ENCODE measurements around the gene KPNA5. TPM values are rescaled to one million over a fixed set of nuclear protein-coding genes. Genes with fewer than 3 reads are reported as not detected.

KPNA5 gene
- total and polyA plus RNA-seq, 2 of the 13 experiments (the other 11 are each of a cell fraction or from before 2014, with no cell fraction given), result 5.3 to 13.0 TPM

DNA sequence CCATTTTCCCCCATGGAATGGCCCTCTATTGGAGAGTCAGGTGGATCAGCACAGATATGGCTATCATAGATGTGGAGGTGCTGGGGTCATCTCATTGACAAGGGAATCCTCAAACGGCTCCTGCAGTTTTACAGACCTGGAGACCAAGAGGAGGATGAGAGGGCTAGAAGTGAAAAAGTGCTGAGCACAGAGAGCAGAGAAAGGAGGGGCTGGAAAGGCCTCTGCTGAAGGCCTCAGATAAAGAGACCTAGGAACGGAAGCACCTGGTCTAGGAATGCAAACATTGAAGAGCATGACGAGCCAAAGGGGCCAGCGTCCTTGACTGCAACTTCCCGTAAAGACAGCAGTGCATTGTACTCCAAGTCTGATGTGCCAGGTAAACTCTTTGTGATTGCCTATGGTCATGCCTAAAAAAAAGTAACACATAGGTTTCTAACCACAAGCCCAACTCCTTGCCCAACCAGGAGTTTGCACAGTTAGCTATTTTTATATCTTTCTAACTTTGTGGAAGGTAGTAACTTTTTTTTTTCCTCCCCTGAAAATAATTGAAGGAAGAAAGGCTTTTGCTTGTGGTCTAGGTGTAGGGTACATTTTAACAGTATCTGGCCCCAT is 49.5 kb upstream of the KPNA5 start (continued):
- TF ChIP-seq SRSF9 (IDR thresholded peaks at IDR 0.05; ENCODE audit: borderline replicate concordance, insufficient read depth, low read depth, low read length, poor library complexity, severe bottlenecking) (no peak), ZNF83 (CRISPR knock-in tag; IDR thresholded peaks at IDR 0.05; ENCODE audit: borderline replicate concordance) (no peak), ATM (IDR thresholded peaks at IDR 0.05; ENCODE audit: borderline replicate concordance) (no peak), ZNF607 (CRISPR knock-in tag; IDR thresholded peaks at IDR 0.05; ENCODE audit: borderline replicate concordance) (no peak), ZBTB7A (CRISPR knock-in tag; IDR thresholded peaks at IDR 0.05) (no peak), ELF4 (CRISPR knock-in tag; IDR thresholded peaks at IDR 0.05; ENCODE audit: borderline replicate concordance) (peak; percentile 87; the same call in 1 of the 2 replicates), CBX1 (IDR thresholded peaks at IDR 0.05; ENCODE audit: low read depth) (peak; percentile 73), TP53 (CRISPR knock-in tag; conservative IDR thresholded peaks at IDR 0.05) (0 out of 2 replicates have a peak, but pooled peaks have one; percentile 42), REPIN1 (CRISPR knock-in tag; IDR thresholded peaks at IDR 0.05; ENCODE audit: borderline replicate concordance, low read depth) (peak; percentile 96), ATF7 (IDR thresholded peaks at IDR 0.05) (no peak), ATF7 (CRISPR knock-in tag; IDR thresholded peaks at IDR 0.05) (no peak), KLF6 (CRISPR knock-in tag; IDR thresholded peaks at IDR 0.05) (no peak), SP1 (IDR thresholded peaks at IDR 0.05) (no peak), SP1 (CRISPR knock-in tag; IDR thresholded peaks at IDR 0.05) (no peak), ZKSCAN1 (IDR thresholded peaks at IDR 0.05; ENCODE audit: low read length) (no peak; the same call in 1 of the 2 replicates), ZNF841 (CRISPR knock-in tag; IDR thresholded peaks at IDR 0.05; ENCODE audit: borderline replicate concordance) (no peak), CHCHD3 (CRISPR knock-in tag; IDR thresholded peaks at IDR 0.05) (no peak), ZFYVE20 (CRISPR knock-in tag; IDR thresholded peaks at IDR 0.05; ENCODE audit: borderline replicate concordance, low read depth) (no peak), NR3C1 (CRISPR knock-in tag; IDR thresholded peaks at IDR 0.05) (no peak), TARDBP (CRISPR knock-in tag; IDR thresholded peaks at IDR 0.05) (peak; percentile 98), SSRP1 (CRISPR knock-in tag; IDR thresholded peaks at IDR 0.05) (no peak), ZFAT (CRISPR knock-in tag; conservative IDR thresholded peaks at IDR 0.05) (no peak), ZZZ3 (CRISPR knock-in tag; IDR thresholded peaks at IDR 0.05; ENCODE audit: borderline replicate concordance) (no peak; the same call in 1 of the 2 replicates), ZNF24 (IDR thresholded peaks at IDR 0.05) (no peak), NCOA5 (CRISPR knock-in tag; IDR thresholded peaks at IDR 0.05) (no peak), EED (CRISPR knock-in tag; IDR thresholded peaks at IDR 0.05) (no peak), KDM3A (CRISPR knock-in tag; IDR thresholded peaks at IDR 0.05; ENCODE audit: low read depth) (peak; percentile 90; the same call in 1 of the 2 replicates)
- TF ChIP-seq, protein P1, sequence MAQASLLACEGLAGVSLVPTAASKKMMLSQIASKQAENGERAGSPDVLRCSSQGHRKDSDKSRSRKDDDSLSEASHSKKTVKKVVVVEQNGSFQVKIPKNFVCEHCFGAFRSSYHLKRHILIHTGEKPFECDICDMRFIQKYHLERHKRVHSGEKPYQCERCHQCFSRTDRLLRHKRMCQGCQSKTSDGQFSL (CRISPR knock-in tag; IDR thresholded peaks at IDR 0.05), result 0 out of 2 replicates have a peak, but pooled peaks have one; percentile 54
- TF ChIP-seq, protein P2, sequence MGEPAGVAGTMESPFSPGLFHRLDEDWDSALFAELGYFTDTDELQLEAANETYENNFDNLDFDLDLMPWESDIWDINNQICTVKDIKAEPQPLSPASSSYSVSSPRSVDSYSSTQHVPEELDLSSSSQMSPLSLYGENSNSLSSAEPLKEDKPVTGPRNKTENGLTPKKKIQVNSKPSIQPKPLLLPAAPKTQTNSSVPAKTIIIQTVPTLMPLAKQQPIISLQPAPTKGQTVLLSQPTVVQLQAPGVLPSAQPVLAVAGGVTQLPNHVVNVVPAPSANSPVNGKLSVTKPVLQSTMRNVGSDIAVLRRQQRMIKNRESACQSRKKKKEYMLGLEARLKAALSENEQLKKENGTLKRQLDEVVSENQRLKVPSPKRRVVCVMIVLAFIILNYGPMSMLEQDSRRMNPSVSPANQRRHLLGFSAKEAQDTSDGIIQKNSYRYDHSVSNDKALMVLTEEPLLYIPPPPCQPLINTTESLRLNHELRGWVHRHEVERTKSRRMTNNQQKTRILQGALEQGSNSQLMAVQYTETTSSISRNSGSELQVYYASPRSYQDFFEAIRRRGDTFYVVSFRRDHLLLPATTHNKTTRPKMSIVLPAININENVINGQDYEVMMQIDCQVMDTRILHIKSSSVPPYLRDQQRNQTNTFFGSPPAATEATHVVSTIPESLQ (CRISPR knock-in tag; conservative IDR thresholded peaks at IDR 0.05), result no peak; the same call in 1 of the 2 replicates
- TF ChIP-seq, protein P3, sequence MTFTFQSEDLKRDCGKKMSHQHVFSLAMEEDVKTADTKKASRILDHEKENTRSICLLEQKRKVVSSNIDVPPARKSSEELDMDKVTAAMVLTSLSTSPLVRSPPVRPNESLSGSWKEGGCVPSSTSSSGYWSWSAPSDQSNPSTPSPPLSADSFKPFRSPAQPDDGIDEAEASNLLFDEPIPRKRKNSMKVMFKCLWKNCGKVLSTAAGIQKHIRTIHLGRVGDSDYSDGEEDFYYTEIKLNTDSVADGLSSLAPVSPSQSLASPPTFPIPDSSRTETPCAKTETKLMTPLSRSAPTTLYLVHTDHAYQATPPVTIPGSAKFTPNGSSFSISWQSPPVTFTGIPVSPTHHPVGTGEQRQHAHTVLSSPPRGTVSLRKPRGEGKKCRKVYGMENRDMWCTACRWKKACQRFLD (CRISPR knock-in tag; IDR thresholded peaks at IDR 0.05; ENCODE audit: borderline replicate concordance), result no peak; the same call in 1 of the 2 replicates
